GM23338 (cell line): ENCODE data around the gene TENM3. TPM values are rescaled to one million over a fixed set of nuclear protein-coding genes. Genes with fewer than 3 reads are reported as not detected.

Experiments used
- ATAC-seq: fragments of 200-7000 bp; cut with Tn5 transposase; 3 replicates; pipeline ENCODE4 v1.9.1; 2020
- DNase-seq: peaks from one replicate; pipeline ENCODE4 v3.0.0-alpha.2; 2015; ENCODE audit warnings: low spot score
- H2AFZ ChIP-seq: fragments of 200-600 bp; sonication (generic); 2 replicates; pipeline ENCODE4 v1.8.0; 2016; ENCODE audit warnings: antibody characterized with exemption, mild to moderate bottlenecking, moderate library complexity
- H3F3A ChIP-seq: fragments of 200-600 bp; sonication (generic); replicated peaks from 2 replicates; pipeline ENCODE4 v1.8.0; 2017; ENCODE audit warnings: antibody characterized with exemption, mixed run types, low read depth
- H3K27ac ChIP-seq: fragments of 200-600 bp; sonication (generic); 2 replicates; pipeline ENCODE4 v1.6.1; 2016; ENCODE audit warnings: low read depth
- H3K27me3 ChIP-seq: fragments of 200-600 bp; sonication (generic); 2 replicates; pipeline ENCODE4 v1.8.0; 2016; ENCODE audit warnings: mild to moderate bottlenecking, mixed run types, moderate library complexity; ENCODE audit not compliant: insufficient read depth
- H3K36me3 ChIP-seq: fragments of 200-600 bp; sonication (generic); 2 replicates; pipeline ENCODE4 v1.8.0; 2016; ENCODE audit warnings: mild to moderate bottlenecking; ENCODE audit not compliant: insufficient read depth
- H3K4me1 ChIP-seq: fragments of 200-600 bp; sonication (generic); 2 replicates; pipeline ENCODE4 v1.8.0; 2016; ENCODE audit warnings: mild to moderate bottlenecking, moderate library complexity; ENCODE audit not compliant: insufficient read depth
- H3K4me2 ChIP-seq: fragments of 200-600 bp; sonication (generic); 2 replicates; pipeline ENCODE4 v1.7.1; 2017; ENCODE audit warnings: mixed run types
- H3K4me3 ChIP-seq: fragments of 200-600 bp; sonication (generic); 2 replicates; pipeline ENCODE4 v1.6.1; 2016; ENCODE audit warnings: mixed run types
- H3K79me2 ChIP-seq: fragments of 200-600 bp; sonication (generic); replicated peaks from 2 replicates; pipeline ENCODE4 v1.8.0; 2017; ENCODE audit warnings: mild to moderate bottlenecking; ENCODE audit not compliant: insufficient read depth
- H3K9me2 ChIP-seq: fragments of 200-600 bp; sonication (generic); 2 replicates; pipeline ENCODE4 v1.8.0; 2017; ENCODE audit not compliant: insufficient read depth
- H4K20me1 ChIP-seq: fragments of 200-600 bp; sonication (generic); replicated peaks from 2 replicates; pipeline ENCODE4 v1.8.0; 2017; ENCODE audit warnings: mild to moderate bottlenecking; ENCODE audit not compliant: insufficient read depth
- H3K27ac Mint-ChIP-seq: 2 replicates; pipeline ENCODE4 v1.8.0; 2020; ENCODE audit warnings: inconsistent platforms, mild to moderate bottlenecking, moderate library complexity, mixed read lengths
- H3K27me3 Mint-ChIP-seq: 3 replicates; pipeline ENCODE4 v1.8.0; 2022; ENCODE audit warnings: low read depth, mild to moderate bottlenecking, moderate library complexity, mixed read lengths, inconsistent platforms; ENCODE audit not compliant: insufficient read depth, poor library complexity
- H3K36me3 Mint-ChIP-seq: 3 replicates; pipeline ENCODE4 v1.8.0; 2021; ENCODE audit warnings: low read depth, mild to moderate bottlenecking, inconsistent platforms, moderate library complexity, mixed read lengths
- H3K4me1 Mint-ChIP-seq: 3 replicates; pipeline ENCODE4 v1.8.0; 2020; ENCODE audit warnings: mild to moderate bottlenecking, inconsistent platforms, mixed read lengths
- H3K4me3 Mint-ChIP-seq: 3 replicates; pipeline ENCODE4 v1.8.0; 2021; ENCODE audit warnings: moderate library complexity, mild to moderate bottlenecking, inconsistent platforms, mixed read lengths
- H3K9me3 Mint-ChIP-seq: 3 replicates; pipeline ENCODE4 v1.8.0; 2020; ENCODE audit warnings: moderate library complexity, mild to moderate bottlenecking, inconsistent platforms, mixed read lengths
- EZH2 ChIP-seq: fragments of 200-600 bp; sonication (generic); IDR thresholded peaks from one replicate; pipeline ENCODE4 v1.8.0; 2017; ENCODE audit warnings: antibody characterized with exemption, mild to moderate bottlenecking, low read depth; ENCODE audit not compliant: unreplicated experiment
- EZH2phosphoT487 ChIP-seq: fragments of 200-600 bp; sonication (generic); IDR thresholded peaks from one replicate; pipeline ENCODE4 v1.8.1; 2018; ENCODE audit warnings: antibody characterized with exemption; ENCODE audit not compliant: unreplicated experiment
- JUNB ChIP-seq: IDR thresholded peaks from one replicate; pipeline ENCODE4 v1.6.1; 2016; ENCODE audit warnings: antibody characterized with exemption; ENCODE audit not compliant: unreplicated experiment
- POLR2AphosphoS5 ChIP-seq: IDR thresholded peaks from 2 replicates; pipeline ENCODE4 v1.6.1; 2016; ENCODE audit warnings: antibody characterized with exemption, low read depth
- ZNF114 ChIP-seq: fragments of 250-450 bp; sonication (Bioruptor Pico); IDR thresholded peaks from 2 replicates; pipeline ENCODE4 v1.5.0; 2020; ENCODE audit warnings: mild to moderate bottlenecking, moderate library complexity
- ZNF331 ChIP-seq: fragments of 250-450 bp; sonication (Bioruptor Pico); IDR thresholded peaks from 2 replicates; pipeline ENCODE4 v1.5.0; 2020; ENCODE audit warnings: low read depth, mild to moderate bottlenecking, moderate library complexity
- ZNF462 ChIP-seq: fragments of 250-450 bp; sonication (Bioruptor Pico); IDR thresholded peaks from 2 replicates; pipeline ENCODE4 v1.5.0; 2020; ENCODE audit warnings: mild to moderate bottlenecking, moderate library complexity
- polyA plus RNA-seq: library from polyadenylated mRNA; unstranded; fragments of >200 nt; fragmentation: Nextera tagmentation; extraction: Ambion mirVana; gene quantifications from 2 replicates; pipeline ENCODE4 v1.2.1, GENCODE V29; 2016
- total RNA-seq: library from RNA; depleted of rRNA; stranded (reverse); fragments of >200 nt; shearing (Covaris generic); gene quantifications from 2 replicates; pipeline ENCODE4 v1.2.3, GENCODE V29; 2014
- TF ChIP-seq, protein P1 (sequence below), 2 experiments: fragments of 200-600 bp in 1 of 2; sonication (generic) in 1 of 2; conservative IDR thresholded peaks; 2 replicates each; pipeline versions ENCODE4 v1.5.1 to v1.6.1; 2016 to 2017; ENCODE audit warnings: antibody characterized with exemption in 2 of 2, low read depth in 2 of 2, mild to moderate bottlenecking in 2 of 2, moderate library complexity in 1 of 2

TENM3 gene
- total and polyA plus RNA-seq, 2 experiments from 2014 or later = 22.2 to 128 TPM

DNA sequence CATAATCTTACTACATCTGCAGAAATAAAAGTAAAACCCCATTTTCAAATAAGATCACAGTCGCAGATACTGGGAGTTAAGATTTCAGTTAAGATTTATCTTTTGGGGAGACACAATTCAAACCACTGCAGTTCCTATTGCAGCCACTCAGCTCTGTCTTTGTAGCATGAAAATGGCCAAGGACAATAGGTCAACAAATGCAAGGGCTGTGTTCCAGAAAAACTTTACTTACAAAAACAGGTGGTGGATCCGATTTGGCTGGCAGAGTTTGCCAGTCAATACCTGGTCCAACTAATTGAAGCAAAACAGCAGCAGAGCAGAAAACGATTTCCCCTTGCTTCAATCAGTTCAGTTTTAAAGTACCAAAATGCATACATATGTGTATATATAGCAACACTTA is 77.4 kb downstream of the TENM3 start:
- Mint-ChIP-seq H3K36me3 (peaks cover 3% of the 10 kb centered on the region), H3K27ac (no peak overlapping the region), H3K9me3 (peaks cover 5% of the 10 kb centered on the region), H3K4me3 (no peak overlapping the region), H3K4me1 (peaks cover 16% of the 10 kb centered on the region), H3K27me3 (peaks cover 3% of the 10 kb centered on the region)
- no peak for ATAC-seq
- Histone ChIP-seq H3F3A (no peaks in the 10 kb centered on the region), H3K9me2 (peaks cover 8% of the 10 kb centered on the region; the same call in 1 of the 2 replicates), H3K79me2 (no peaks in the 10 kb centered on the region), H2AFZ (0 out of 2 replicates have a peak overlapping the region, but pooled peaks have one; percentile 40), H4K20me1 (no peaks in the 10 kb centered on the region), H3K27ac (no peak overlapping the region), H3K4me2 (no peak overlapping the region), H3K27me3 (no peaks in the 10 kb centered on the region), H3K4me3 (no peak overlapping the region), H3K36me3 (peaks cover 6% of the 10 kb centered on the region; the same call in 1 of the 2 replicates), H3K4me1 (peaks cover 6% of the 10 kb centered on the region; the same call in 1 of the 2 replicates)
- no peak for DNase-seq
- TF ChIP-seq ZNF462 (CRISPR knock-in tag) (no peak), ZNF114 (CRISPR knock-in tag) (no peak), ZNF331 (no peak), EZH2phosphoT487 (no peak), POLR2AphosphoS5 (no peak), EZH2 (no peak), JUNB (no peak)
- TF ChIP-seq, protein P1, sequence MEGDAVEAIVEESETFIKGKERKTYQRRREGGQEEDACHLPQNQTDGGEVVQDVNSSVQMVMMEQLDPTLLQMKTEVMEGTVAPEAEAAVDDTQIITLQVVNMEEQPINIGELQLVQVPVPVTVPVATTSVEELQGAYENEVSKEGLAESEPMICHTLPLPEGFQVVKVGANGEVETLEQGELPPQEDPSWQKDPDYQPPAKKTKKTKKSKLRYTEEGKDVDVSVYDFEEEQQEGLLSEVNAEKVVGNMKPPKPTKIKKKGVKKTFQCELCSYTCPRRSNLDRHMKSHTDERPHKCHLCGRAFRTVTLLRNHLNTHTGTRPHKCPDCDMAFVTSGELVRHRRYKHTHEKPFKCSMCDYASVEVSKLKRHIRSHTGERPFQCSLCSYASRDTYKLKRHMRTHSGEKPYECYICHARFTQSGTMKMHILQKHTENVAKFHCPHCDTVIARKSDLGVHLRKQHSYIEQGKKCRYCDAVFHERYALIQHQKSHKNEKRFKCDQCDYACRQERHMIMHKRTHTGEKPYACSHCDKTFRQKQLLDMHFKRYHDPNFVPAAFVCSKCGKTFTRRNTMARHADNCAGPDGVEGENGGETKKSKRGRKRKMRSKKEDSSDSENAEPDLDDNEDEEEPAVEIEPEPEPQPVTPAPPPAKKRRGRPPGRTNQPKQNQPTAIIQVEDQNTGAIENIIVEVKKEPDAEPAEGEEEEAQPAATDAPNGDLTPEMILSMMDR (conservative IDR thresholded peaks at IDR 0.05; ENCODE audit: low read depth in 2 of 2) = peak in 1 of 2 experiments; percentile 7; a peak in 1 of 4 replicates
